ENCODE measurements around the gene INHA. TPM values are rescaled to one million over a fixed set of nuclear protein-coding genes. Genes with fewer than 3 reads are reported as not detected.
A peak's percentile ranks its signal among the peaks of the same experiment; 100 is the strongest.

INHA gene
- total and polyA plus RNA-seq, 5 donors from 2014 or later = not detected

GRCh38 chr2:219595256-219595655 is 23.1 kb downstream of the INHA start:
- DNase-seq (no peak), ATAC-seq (ENCODE audit: low read depth in 2 of 2) (no peak)
- H3K27ac ChIP-seq (ENCODE audit: insufficient read depth, low read length, poor library complexity, severe bottlenecking) = no peak overlapping the region
- H3K27me3 Mint-ChIP-seq = peaks cover 11% of the 10 kb centered on the region
- no peaks in the 10 kb centered on the region for H3K9me3 ChIP-seq (ENCODE audit: control insufficient read depth in 2 of 2, low read length in 2 of 2)
- H3K4me3 ChIP-seq (ENCODE audit: low read depth, low read length) = no peak overlapping the region
- peak overlapping the region in 3 of 4 donors; percentile 52 to 89 (median 53) for H3K4me3 Mint-ChIP-seq
- H3K4me1 ChIP-seq (ENCODE audit: control insufficient read depth, insufficient read depth, low read length, poor library complexity, severe bottlenecking) = peaks cover 12% of the 10 kb centered on the region
- H3K4me1 Mint-ChIP-seq = peaks cover 4 to 29% (median 20%) of the 10 kb centered on the region in 4 donors
- H3K36me3 Mint-ChIP-seq = peaks cover 4% of the 10 kb centered on the region
- H3K36me3 ChIP-seq (ENCODE audit: control insufficient read depth, insufficient read depth, low read length) = no peaks in the 10 kb centered on the region
- no peak overlapping the region for H3K27ac Mint-ChIP-seq
- peaks cover 0 to 5% (median 0%) of the 10 kb centered on the region in 7 donors for H3K9me3 Mint-ChIP-seq
- H3K27me3 ChIP-seq (ENCODE audit: control insufficient read depth, insufficient read depth, low read length) = no peaks in the 10 kb centered on the region

- peaks cover 12% of the 10 kb centered on the region for H3K4me1 ChIP-seq (ENCODE audit: control insufficient read depth, insufficient read depth, low read length, poor library complexity, severe bottlenecking)
- H3K4me3 ChIP-seq (ENCODE audit: low read depth, low read length) = peak overlapping the region; percentile 94
- ATAC-seq (ENCODE audit: low read depth in 2 of 2) = no peak
- H3K9me3 ChIP-seq (ENCODE audit: control insufficient read depth in 2 of 2, low read length in 2 of 2) = no peaks in the 10 kb centered on the region
- Mint-ChIP-seq H3K27me3 (peaks cover 8% of the 10 kb centered on the region), H3K36me3 (peaks cover 17% of the 10 kb centered on the region), H3K27ac (peak overlapping the region; percentile 96 to 99 (median 97)), H3K4me3 (peak overlapping the region; percentile 97 to 99 (median 97)), H3K9me3 (peaks cover 0 to 2% (median 0%) of the 10 kb centered on the region in 7 donors), H3K4me1 (peaks cover 4 to 29% (median 23%) of the 10 kb centered on the region in 4 donors)
- H3K27ac ChIP-seq (ENCODE audit: insufficient read depth, low read length, poor library complexity, severe bottlenecking) = peak overlapping the region; percentile 84
- DNase-seq = no peak
- H3K36me3 ChIP-seq (ENCODE audit: control insufficient read depth, insufficient read depth, low read length) = peaks cover 10% of the 10 kb centered on the region
- no peaks in the 10 kb centered on the region for H3K27me3 ChIP-seq (ENCODE audit: control insufficient read depth, insufficient read depth, low read length)
Observed at GRCh38 chr2:219596954-219597551, 24.9 kb downstream of the INHA start.

- peaks cover 24% of the 10 kb centered on the region for H3K36me3 Mint-ChIP-seq
Observed at GRCh38 chr2:219597552-219598307, 25.6 kb downstream of the INHA start, which contains the start of gene STK11IP. Gene STK11IP, plus strand, starts transcription at chr2:219597857. Its CDS starts 263 bp downstream, at chr2:219598120.

GRCh38 chr2:219598308-219599078 is 26.4 kb downstream of the INHA start:
- Mint-ChIP-seq H3K27ac (peak overlapping the region; percentile 96 to 99 (median 97)), H3K4me3 (peak overlapping the region; percentile 97 to 99 (median 97))

More at GRCh38 chr2:219597552-219598307, 25.6 kb downstream of the INHA start, which contains the start of gene STK11IP:
- peak within 1 kb of the TSS; percentile 94 for H3K4me3 ChIP-seq (ENCODE audit: low read depth, low read length)
- peaks cover 5% of the 10 kb centered on the region for H3K27me3 Mint-ChIP-seq
- H3K27me3 ChIP-seq (ENCODE audit: control insufficient read depth, insufficient read depth, low read length) = no peaks in the 10 kb centered on the region
- H3K4me1 Mint-ChIP-seq = peaks cover 4 to 29% (median 23%) of the 10 kb centered on the region in 4 donors
- H3K4me3 Mint-ChIP-seq = peak within 1 kb of the TSS; percentile 97 to 99 (median 97)
- no peaks in the 10 kb centered on the region for H3K9me3 ChIP-seq (ENCODE audit: control insufficient read depth in 2 of 2, low read length in 2 of 2)
- H3K27ac Mint-ChIP-seq = peak within 1 kb of the TSS; percentile 96 to 99 (median 97)
- H3K9me3 Mint-ChIP-seq = no peaks in the 10 kb centered on the region
- ATAC-seq (ENCODE audit: low read depth in 2 of 2) = peak; percentile 86 to 89
- DNase-seq = peak; percentile 87 to 96 (median 90)
- peaks cover 12% of the 10 kb centered on the region for H3K4me1 ChIP-seq (ENCODE audit: control insufficient read depth, insufficient read depth, low read length, poor library complexity, severe bottlenecking)
- H3K27ac ChIP-seq (ENCODE audit: insufficient read depth, low read length, poor library complexity, severe bottlenecking) = peak within 1 kb of the TSS; percentile 84
- H3K36me3 ChIP-seq (ENCODE audit: control insufficient read depth, insufficient read depth, low read length) = peaks cover 16% of the 10 kb centered on the region

GRCh38 chr2:219603771-219604170 is 31.7 kb downstream of the INHA start:
- H3K4me3 Mint-ChIP-seq = no peak overlapping the region
- Histone ChIP-seq H3K9me3 (ENCODE audit: control insufficient read depth in 2 of 2, low read length in 2 of 2) (no peaks in the 10 kb centered on the region), H3K4me1 (ENCODE audit: control insufficient read depth, insufficient read depth, low read length, poor library complexity, severe bottlenecking) (no peaks in the 10 kb centered on the region), H3K27me3 (ENCODE audit: control insufficient read depth, insufficient read depth, low read length) (no peaks in the 10 kb centered on the region), H3K4me3 (ENCODE audit: low read depth, low read length) (no peak overlapping the region), H3K27ac (ENCODE audit: insufficient read depth, low read length, poor library complexity, severe bottlenecking) (no peak overlapping the region), H3K36me3 (ENCODE audit: control insufficient read depth, insufficient read depth, low read length) (peaks cover 44% of the 10 kb centered on the region)
- H3K9me3 Mint-ChIP-seq = no peaks in the 10 kb centered on the region
- peaks cover 45% of the 10 kb centered on the region for H3K36me3 Mint-ChIP-seq
- no peak for DNase-seq
- no peak overlapping the region for H3K27ac Mint-ChIP-seq
- H3K27me3 Mint-ChIP-seq = no peaks in the 10 kb centered on the region
- ATAC-seq (ENCODE audit: low read depth in 2 of 2) = no peak
- peaks cover 0 to 9% (median 7%) of the 10 kb centered on the region in 4 donors for H3K4me1 Mint-ChIP-seq

More at GRCh38 chr2:219598308-219599078, 26.4 kb downstream of the INHA start:
- Histone ChIP-seq H3K27ac (ENCODE audit: insufficient read depth, low read length, poor library complexity, severe bottlenecking) (peak overlapping the region; percentile 84), H3K27me3 (ENCODE audit: control insufficient read depth, insufficient read depth, low read length) (no peaks in the 10 kb centered on the region), H3K36me3 (ENCODE audit: control insufficient read depth, insufficient read depth, low read length) (peaks cover 16% of the 10 kb centered on the region), H3K4me1 (ENCODE audit: control insufficient read depth, insufficient read depth, low read length, poor library complexity, severe bottlenecking) (peaks cover 12% of the 10 kb centered on the region), H3K9me3 (ENCODE audit: control insufficient read depth in 2 of 2, low read length in 2 of 2) (no peaks in the 10 kb centered on the region), H3K4me3 (ENCODE audit: low read depth, low read length) (peak overlapping the region; percentile 94)
- Mint-ChIP-seq H3K27me3 (peaks cover 5% of the 10 kb centered on the region), H3K4me1 (peaks cover 4 to 29% (median 23%) of the 10 kb centered on the region in 4 donors), H3K36me3 (peaks cover 24% of the 10 kb centered on the region), H3K9me3 (no peaks in the 10 kb centered on the region)
- no peak for DNase-seq
- ATAC-seq (ENCODE audit: low read depth in 2 of 2) = no peak

DNA sequence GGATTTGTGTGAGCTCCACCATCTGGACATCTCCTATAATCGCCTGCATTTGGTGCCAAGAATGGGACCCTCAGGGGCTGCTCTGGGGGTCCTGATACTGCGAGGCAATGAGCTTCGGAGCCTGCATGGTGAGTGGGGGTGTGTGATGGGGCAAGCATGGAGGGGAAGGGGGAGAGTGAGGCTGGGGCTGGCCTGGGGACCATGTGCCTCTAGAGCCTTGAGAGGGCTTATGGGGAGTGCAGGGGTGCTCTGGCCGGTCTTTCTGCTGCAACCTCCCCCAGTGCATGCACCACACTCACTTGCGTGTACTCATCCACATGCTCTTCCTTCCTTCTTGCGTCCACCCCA is 33.5 kb downstream of the INHA start:
- Histone ChIP-seq H3K9me3 (ENCODE audit: control insufficient read depth in 2 of 2, low read length in 2 of 2) (no peaks in the 10 kb centered on the region), H3K27ac (ENCODE audit: insufficient read depth, low read length, poor library complexity, severe bottlenecking) (no peak overlapping the region), H3K4me1 (ENCODE audit: control insufficient read depth, insufficient read depth, low read length, poor library complexity, severe bottlenecking) (no peaks in the 10 kb centered on the region), H3K4me3 (ENCODE audit: low read depth, low read length) (no peak overlapping the region), H3K36me3 (ENCODE audit: control insufficient read depth, insufficient read depth, low read length) (peaks cover 48% of the 10 kb centered on the region), H3K27me3 (ENCODE audit: control insufficient read depth, insufficient read depth, low read length) (no peaks in the 10 kb centered on the region)
- DNase-seq = no peak
- H3K36me3 Mint-ChIP-seq = peaks cover 46% of the 10 kb centered on the region
- no peak overlapping the region for H3K4me3 Mint-ChIP-seq
- H3K27me3 Mint-ChIP-seq = no peaks in the 10 kb centered on the region
- peaks cover 0 to 4% (median 0%) of the 10 kb centered on the region in 4 donors for H3K4me1 Mint-ChIP-seq
- H3K9me3 Mint-ChIP-seq = no peaks in the 10 kb centered on the region
- no peak for ATAC-seq (ENCODE audit: low read depth in 2 of 2)
- H3K27ac Mint-ChIP-seq = no peak overlapping the region

- no peak overlapping the region for H3K27ac Mint-ChIP-seq
- no peaks in the 10 kb centered on the region for H3K27me3 Mint-ChIP-seq
- H3K4me1 Mint-ChIP-seq = peaks cover 0 to 10% (median 6%) of the 10 kb centered on the region in 4 donors
- peaks cover 44% of the 10 kb centered on the region for H3K36me3 Mint-ChIP-seq
- no peak for ATAC-seq (ENCODE audit: low read depth in 2 of 2)
- Histone ChIP-seq H3K36me3 (ENCODE audit: control insufficient read depth, insufficient read depth, low read length) (peaks cover 40% of the 10 kb centered on the region), H3K4me3 (ENCODE audit: low read depth, low read length) (no peak overlapping the region), H3K27me3 (ENCODE audit: control insufficient read depth, insufficient read depth, low read length) (no peaks in the 10 kb centered on the region), H3K9me3 (ENCODE audit: control insufficient read depth in 2 of 2, low read length in 2 of 2) (no peaks in the 10 kb centered on the region), H3K27ac (ENCODE audit: insufficient read depth, low read length, poor library complexity, severe bottlenecking) (no peak overlapping the region), H3K4me1 (ENCODE audit: control insufficient read depth, insufficient read depth, low read length, poor library complexity, severe bottlenecking) (no peaks in the 10 kb centered on the region)
- no peak for DNase-seq
- no peaks in the 10 kb centered on the region for H3K9me3 Mint-ChIP-seq
- no peak overlapping the region for H3K4me3 Mint-ChIP-seq
Observed at GRCh38 chr2:219607931-219608330, 35.8 kb downstream of the INHA start.
